C4-2B (cell line): ENCODE measurements around the gene ATP13A1.

Source experiments
- ZFX ChIP-seq: fragments of 450-650 bp; IDR thresholded peaks from 2 replicates; pipeline ENCODE4 v1.6.1; 2017
- TF ChIP-seq, protein P1 (sequence below): fragments of 450-650 bp; conservative IDR thresholded peaks from 2 replicates; pipeline ENCODE4 v1.5.1; 2017; ENCODE audit warnings: mild to moderate bottlenecking

DNA sequence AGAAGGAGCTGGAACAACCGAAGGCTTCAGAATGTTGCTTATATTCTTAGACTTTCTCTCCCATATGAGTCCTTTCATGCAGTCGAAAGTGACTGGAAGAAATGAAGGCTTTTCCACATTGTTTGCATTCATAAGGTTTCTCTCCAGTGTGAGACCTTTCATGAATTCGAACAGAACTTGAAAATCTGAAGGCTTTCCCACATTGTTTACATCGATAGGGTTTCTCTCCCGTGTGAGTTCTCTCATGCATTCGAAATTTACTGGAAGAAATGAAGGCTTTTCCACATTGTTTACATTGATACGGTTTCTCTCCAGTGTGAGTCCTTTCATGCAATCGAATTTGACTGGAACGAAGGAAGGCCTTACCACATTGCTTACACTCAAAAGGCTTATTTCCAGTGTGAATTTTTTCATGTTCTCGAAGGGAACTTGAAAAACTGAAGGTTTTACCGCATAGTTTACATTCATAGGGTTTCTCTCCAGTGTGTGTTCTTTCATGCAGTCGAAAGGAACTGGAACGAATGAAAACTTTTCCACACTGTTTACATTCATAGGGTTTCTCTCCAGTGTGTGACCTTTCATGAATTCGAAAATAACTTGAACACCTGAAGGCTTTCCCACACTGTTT is 47.9 kb upstream of the ATP13A1 start:
- TF ChIP-seq, protein P1, sequence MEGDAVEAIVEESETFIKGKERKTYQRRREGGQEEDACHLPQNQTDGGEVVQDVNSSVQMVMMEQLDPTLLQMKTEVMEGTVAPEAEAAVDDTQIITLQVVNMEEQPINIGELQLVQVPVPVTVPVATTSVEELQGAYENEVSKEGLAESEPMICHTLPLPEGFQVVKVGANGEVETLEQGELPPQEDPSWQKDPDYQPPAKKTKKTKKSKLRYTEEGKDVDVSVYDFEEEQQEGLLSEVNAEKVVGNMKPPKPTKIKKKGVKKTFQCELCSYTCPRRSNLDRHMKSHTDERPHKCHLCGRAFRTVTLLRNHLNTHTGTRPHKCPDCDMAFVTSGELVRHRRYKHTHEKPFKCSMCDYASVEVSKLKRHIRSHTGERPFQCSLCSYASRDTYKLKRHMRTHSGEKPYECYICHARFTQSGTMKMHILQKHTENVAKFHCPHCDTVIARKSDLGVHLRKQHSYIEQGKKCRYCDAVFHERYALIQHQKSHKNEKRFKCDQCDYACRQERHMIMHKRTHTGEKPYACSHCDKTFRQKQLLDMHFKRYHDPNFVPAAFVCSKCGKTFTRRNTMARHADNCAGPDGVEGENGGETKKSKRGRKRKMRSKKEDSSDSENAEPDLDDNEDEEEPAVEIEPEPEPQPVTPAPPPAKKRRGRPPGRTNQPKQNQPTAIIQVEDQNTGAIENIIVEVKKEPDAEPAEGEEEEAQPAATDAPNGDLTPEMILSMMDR = no peak
- TF ChIP-seq ZFX = no peak
